H9 (cell line): ENCODE measurements around the gene FLRT2. TPM values are rescaled to one million over a fixed set of nuclear protein-coding genes. Genes with fewer than 3 reads are reported as not detected.

ENCODE experiments used
- DNase-seq: peaks from one replicate; pipeline ENCODE4 v3.0.0-alpha.2; 2017
- H2AFZ ChIP-seq: one replicate; pipeline ENCODE4 v1.6.1; 2013; ENCODE audit warnings: mild to moderate bottlenecking, low read length, control low read depth, moderate library complexity
- H2AK5ac ChIP-seq: 2 replicates; pipeline ENCODE4 v1.6.1; 2013; ENCODE audit warnings: low read length, control low read depth, mixed read lengths; ENCODE audit not compliant: insufficient read length
- H2BK120ac ChIP-seq: one replicate; pipeline ENCODE4 v1.6.1; 2013; ENCODE audit warnings: low read depth, mild to moderate bottlenecking, low read length, control low read depth, inconsistent platforms; ENCODE audit not compliant: poor library complexity, severe bottlenecking
- H2BK12ac ChIP-seq: 2 replicates; pipeline ENCODE4 v1.6.1; 2013; ENCODE audit warnings: low read length, control low read depth, mixed read lengths, low read depth; ENCODE audit not compliant: insufficient read length
- H2BK15ac ChIP-seq: 2 replicates; pipeline ENCODE4 v1.6.1; 2013; ENCODE audit warnings: low read depth, low read length, control low read depth
- H2BK20ac ChIP-seq: one replicate; pipeline ENCODE4 v1.6.1; 2013; ENCODE audit warnings: low read depth, mild to moderate bottlenecking, low read length, control low read depth, inconsistent platforms; ENCODE audit not compliant: poor library complexity, severe bottlenecking
- H2BK5ac ChIP-seq: 2 replicates; pipeline ENCODE4 v1.6.1; 2013; ENCODE audit warnings: low read length, control low read depth, mixed read lengths; ENCODE audit not compliant: insufficient read length
- H3K14ac ChIP-seq: 2 replicates; pipeline ENCODE4 v1.6.1; 2013; ENCODE audit warnings: low read length, control low read depth; ENCODE audit not compliant: insufficient read depth
- H3K18ac ChIP-seq: 2 replicates; pipeline ENCODE4 v1.6.1; 2013; ENCODE audit warnings: low read depth, mild to moderate bottlenecking, mixed read lengths, low read length, control low read depth; ENCODE audit not compliant: insufficient read length
- H3K23ac ChIP-seq: 2 replicates; pipeline ENCODE4 v1.6.1; 2013; ENCODE audit warnings: low read length, control low read depth, mixed read lengths, low read depth; ENCODE audit not compliant: insufficient read length
- H3K23me2 ChIP-seq: 2 replicates; pipeline ENCODE4 v1.6.1; 2013; ENCODE audit warnings: low read depth, mild to moderate bottlenecking, mixed read lengths, low read length, control low read depth; ENCODE audit not compliant: insufficient read length, poor library complexity, severe bottlenecking
- H3K27ac ChIP-seq: 2 replicates; pipeline ENCODE4 v1.5.1; 2013; ENCODE audit warnings: low read length, control low read depth, mixed read lengths, low read depth; ENCODE audit not compliant: insufficient read length
- H3K27me3 ChIP-seq: 2 replicates; pipeline ENCODE4 v1.6.1; 2013; ENCODE audit warnings: low read length, control low read depth, inconsistent platforms; ENCODE audit not compliant: insufficient read depth
- H3K4ac ChIP-seq: 2 replicates; pipeline ENCODE4 v1.6.1; 2013; ENCODE audit warnings: low read depth, mild to moderate bottlenecking, control low read depth, inconsistent platforms, low read length, moderate library complexity
- H3K4me1 ChIP-seq: 2 replicates; pipeline ENCODE4 v1.6.1; 2013; ENCODE audit warnings: low read length, control low read depth, inconsistent platforms; ENCODE audit not compliant: insufficient read depth
- H3K4me2 ChIP-seq: 2 replicates; pipeline ENCODE4 v1.6.1; 2013; ENCODE audit warnings: low read length, control low read depth, mixed read lengths; ENCODE audit not compliant: insufficient read length, insufficient read depth
- H3K56ac ChIP-seq: 2 replicates; pipeline ENCODE4 v1.6.1; 2013; ENCODE audit warnings: low read depth, mild to moderate bottlenecking, mixed read lengths, low read length, control low read depth; ENCODE audit not compliant: insufficient read length
- H3K79me1 ChIP-seq: 2 replicates; pipeline ENCODE4 v1.6.1; 2013; ENCODE audit warnings: low read depth, mild to moderate bottlenecking, moderate library complexity, low read length, control low read depth, inconsistent platforms; ENCODE audit not compliant: insufficient read depth, poor library complexity, severe bottlenecking
- H3K79me2 ChIP-seq: 2 replicates; pipeline ENCODE4 v1.6.1; 2013; ENCODE audit warnings: low read length, control low read depth, inconsistent platforms; ENCODE audit not compliant: insufficient read depth
- H3K9ac ChIP-seq: 2 replicates; pipeline ENCODE4 v1.6.1; 2013; ENCODE audit warnings: low read length, control low read depth, mixed read lengths; ENCODE audit not compliant: insufficient read length; ENCODE audit errors: extremely low read depth
- H3K9me3 ChIP-seq: one replicate; pipeline ENCODE4 v1.6.1; 2013; ENCODE audit warnings: low read depth, low read length, inconsistent platforms; ENCODE audit not compliant: control insufficient read depth
- H3T11ph ChIP-seq: one replicate; pipeline ENCODE4 v1.6.1; 2013; ENCODE audit warnings: mild to moderate bottlenecking, low read length, control low read depth, inconsistent platforms
- H4K20me1 ChIP-seq: one replicate; pipeline ENCODE4 v1.6.1; 2013; ENCODE audit not compliant: control insufficient read depth, insufficient read length, insufficient read depth
- H4K5ac ChIP-seq: 2 replicates; pipeline ENCODE4 v1.6.1; 2013; ENCODE audit warnings: low read depth, mild to moderate bottlenecking, mixed read lengths, low read length, control low read depth; ENCODE audit not compliant: insufficient read length
- H4K8ac ChIP-seq: replicated peaks from 2 replicates; pipeline ENCODE4 v1.6.1; 2013; ENCODE audit warnings: low read length, control low read depth, mixed read lengths, low read depth; ENCODE audit not compliant: insufficient read length
- H4K91ac ChIP-seq: 2 replicates; pipeline ENCODE4 v1.6.1; 2013; ENCODE audit warnings: low read depth, mild to moderate bottlenecking, moderate library complexity, mixed read lengths, low read length, control low read depth; ENCODE audit not compliant: insufficient read length
- H3K27ac Mint-ChIP-seq, 3 experiments: 2 replicates in 2 of 3; 3 replicates in 1 of 3; pipeline ENCODE4 v1.8.0; 2020 to 2021; ENCODE audit warnings: mixed read lengths in 3 of 3, mild to moderate bottlenecking in 1 of 3, moderate library complexity in 1 of 3
- H3K27me3 Mint-ChIP-seq: 2 replicates; pipeline ENCODE4 v1.8.0; 2021; ENCODE audit warnings: low read depth, mild to moderate bottlenecking, moderate library complexity, mixed read lengths
- H3K36me3 Mint-ChIP-seq, 3 experiments: 2 replicates in 2 of 3; 3 replicates in 1 of 3; pipeline ENCODE4 v1.8.0; 2020 to 2021; ENCODE audit warnings: low read depth in 3 of 3, mixed read lengths in 3 of 3; ENCODE audit not compliant: insufficient read depth in 1 of 3
- H3K4me1 Mint-ChIP-seq, 2 experiments: 2 replicates each; pipeline ENCODE4 v1.8.0; 2020; ENCODE audit warnings: mixed read lengths in 2 of 2
- H3K4me3 Mint-ChIP-seq, 2 experiments: 2 replicates in 1 of 2; 3 replicates in 1 of 2; pipeline ENCODE4 v1.8.0; 2020 to 2021; ENCODE audit warnings: mild to moderate bottlenecking in 2 of 2, mixed read lengths in 2 of 2, moderate library complexity in 1 of 2
- H3K9me3 Mint-ChIP-seq, 2 experiments: 2 replicates in 1 of 2; 3 replicates in 1 of 2; pipeline ENCODE4 v1.8.0; 2020; ENCODE audit warnings: mild to moderate bottlenecking in 2 of 2, mixed read lengths in 2 of 2, moderate library complexity in 1 of 2
- WGBS: extraction: QIAGEN DNeasy Blood & Tissue Kit; methylation state at CpG from one replicate; pipeline ENCODE4 v1.1.7; 2013; ENCODE audit warnings: missing lambda C conversion rate, low lambda C conversion rate, mixed read lengths; ENCODE audit not compliant: insufficient read length; ENCODE audit errors: extremely low coverage; 5-methylcytosine and 5-hydroxymethylcytosine counted together
- total RNA-seq: library from RNA; stranded (reverse); gene quantifications from 2 replicates; pipeline ENCODE4 v1.2.1, GENCODE V29; 2021
- TF ChIP-seq, protein P1 (sequence below): fragments of 200-600 bp; sonication (generic); conservative IDR thresholded peaks from 3 replicates; pipeline ENCODE4 v1.8.0; 2021; ENCODE audit warnings: antibody characterized with exemption, mild to moderate bottlenecking

The FLRT2 gene
- total RNA-seq, 1 experiment from 2014 or later: 3.3 TPM

DNA sequence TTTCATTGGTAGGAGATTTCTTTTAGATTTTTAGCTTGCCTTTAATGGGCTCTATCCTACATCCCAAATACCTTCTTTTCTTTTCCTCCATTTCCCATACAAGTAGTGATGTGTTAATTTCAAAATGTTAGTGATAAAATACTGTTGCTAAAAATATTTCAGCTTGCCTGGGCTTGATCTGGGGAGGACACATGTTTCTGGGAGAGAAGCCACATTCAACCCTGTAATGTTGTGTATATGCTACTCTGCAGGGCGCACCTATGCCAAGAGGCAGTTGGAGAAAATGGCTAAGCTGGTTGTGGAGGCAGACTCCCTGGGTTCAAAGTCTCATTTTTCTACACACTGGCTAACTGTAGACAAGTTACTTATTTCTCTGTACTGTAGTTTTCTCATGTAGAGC is 26.3 kb downstream of the FLRT2 start:
- H4K8ac ChIP-seq: no peak overlapping the region
- no CpG with 5 or more reads among the region's 1 CpG for WGBS
- no peak overlapping the region for H3K23ac ChIP-seq
- H3K18ac ChIP-seq: no peak overlapping the region
- H3K27ac ChIP-seq: no peak overlapping the region
- no peak overlapping the region for H3K4me2 ChIP-seq
- H3K56ac ChIP-seq: no peak overlapping the region
- no peak overlapping the region for H4K91ac ChIP-seq
- no peak overlapping the region for H2BK5ac ChIP-seq
- Mint-ChIP-seq H3K4me3 (no peak overlapping the region), H3K27me3 (no peaks in the 10 kb centered on the region), H3K27ac (no peak overlapping the region), H3K36me3 (peaks cover 0 to 4% (median 4%) of the 10 kb centered on the region in 3 experiments; a peak in 2 of 7 replicates), H3K9me3 (peaks cover 2% of the 10 kb centered on the region in 2 experiments; a peak in 2 of 5 replicates), H3K4me1 (no peaks in the 10 kb centered on the region; a peak in 1 of 4 replicates)
- no peak for DNase-seq
- no peak overlapping the region for H2AFZ ChIP-seq
- no peak overlapping the region for H3K4ac ChIP-seq
- TF ChIP-seq, protein P1, sequence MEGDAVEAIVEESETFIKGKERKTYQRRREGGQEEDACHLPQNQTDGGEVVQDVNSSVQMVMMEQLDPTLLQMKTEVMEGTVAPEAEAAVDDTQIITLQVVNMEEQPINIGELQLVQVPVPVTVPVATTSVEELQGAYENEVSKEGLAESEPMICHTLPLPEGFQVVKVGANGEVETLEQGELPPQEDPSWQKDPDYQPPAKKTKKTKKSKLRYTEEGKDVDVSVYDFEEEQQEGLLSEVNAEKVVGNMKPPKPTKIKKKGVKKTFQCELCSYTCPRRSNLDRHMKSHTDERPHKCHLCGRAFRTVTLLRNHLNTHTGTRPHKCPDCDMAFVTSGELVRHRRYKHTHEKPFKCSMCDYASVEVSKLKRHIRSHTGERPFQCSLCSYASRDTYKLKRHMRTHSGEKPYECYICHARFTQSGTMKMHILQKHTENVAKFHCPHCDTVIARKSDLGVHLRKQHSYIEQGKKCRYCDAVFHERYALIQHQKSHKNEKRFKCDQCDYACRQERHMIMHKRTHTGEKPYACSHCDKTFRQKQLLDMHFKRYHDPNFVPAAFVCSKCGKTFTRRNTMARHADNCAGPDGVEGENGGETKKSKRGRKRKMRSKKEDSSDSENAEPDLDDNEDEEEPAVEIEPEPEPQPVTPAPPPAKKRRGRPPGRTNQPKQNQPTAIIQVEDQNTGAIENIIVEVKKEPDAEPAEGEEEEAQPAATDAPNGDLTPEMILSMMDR: no peak
- H2AK5ac ChIP-seq: no peak overlapping the region
- H3K79me1 ChIP-seq: no peaks in the 10 kb centered on the region
- no peaks in the 10 kb centered on the region for H3K27me3 ChIP-seq
- no peaks in the 10 kb centered on the region for H3K9me3 ChIP-seq
- no peak overlapping the region for H3K9ac ChIP-seq
- no peak overlapping the region for H2BK15ac ChIP-seq
- no peaks in the 10 kb centered on the region for H3K79me2 ChIP-seq
- H2BK12ac ChIP-seq: no peak overlapping the region
- no peak overlapping the region for H2BK120ac ChIP-seq
- H3K4me1 ChIP-seq: no peaks in the 10 kb centered on the region
- no peak overlapping the region for H2BK20ac ChIP-seq
- H4K20me1 ChIP-seq: no peaks in the 10 kb centered on the region
- H3T11ph ChIP-seq: no peak overlapping the region
- no peak overlapping the region for H4K5ac ChIP-seq
- H3K14ac ChIP-seq: no peak overlapping the region
- no peaks in the 10 kb centered on the region for H3K23me2 ChIP-seq
